GM23338 (cell line): ENCODE measurements around the gene TYW1. TPM values are rescaled to one million over a fixed set of nuclear protein-coding genes. Genes with fewer than 3 reads are reported as not detected.

Experiments
- ATAC-seq: fragments of 200-7000 bp; cut with Tn5 transposase; 3 replicates; pipeline ENCODE4 v1.9.1; 2020
- DNase-seq: peaks from one replicate; pipeline ENCODE4 v3.0.0-alpha.2; 2015; ENCODE audit warnings: low spot score
- H2AFZ ChIP-seq: fragments of 200-600 bp; sonication (generic); 2 replicates; pipeline ENCODE4 v1.8.0; 2016; ENCODE audit warnings: antibody characterized with exemption, mild to moderate bottlenecking, moderate library complexity
- H3F3A ChIP-seq: fragments of 200-600 bp; sonication (generic); replicated peaks from 2 replicates; pipeline ENCODE4 v1.8.0; 2017; ENCODE audit warnings: antibody characterized with exemption, mixed run types, low read depth
- H3K27ac ChIP-seq: fragments of 200-600 bp; sonication (generic); 2 replicates; pipeline ENCODE4 v1.6.1; 2016; ENCODE audit warnings: low read depth
- H3K27me3 ChIP-seq: fragments of 200-600 bp; sonication (generic); 2 replicates; pipeline ENCODE4 v1.8.0; 2016; ENCODE audit warnings: mild to moderate bottlenecking, mixed run types, moderate library complexity; ENCODE audit not compliant: insufficient read depth
- H3K36me3 ChIP-seq: fragments of 200-600 bp; sonication (generic); 2 replicates; pipeline ENCODE4 v1.8.0; 2016; ENCODE audit warnings: mild to moderate bottlenecking; ENCODE audit not compliant: insufficient read depth
- H3K4me1 ChIP-seq: fragments of 200-600 bp; sonication (generic); 2 replicates; pipeline ENCODE4 v1.8.0; 2016; ENCODE audit warnings: mild to moderate bottlenecking, moderate library complexity; ENCODE audit not compliant: insufficient read depth
- H3K4me2 ChIP-seq: fragments of 200-600 bp; sonication (generic); 2 replicates; pipeline ENCODE4 v1.7.1; 2017; ENCODE audit warnings: mixed run types
- H3K4me3 ChIP-seq: fragments of 200-600 bp; sonication (generic); 2 replicates; pipeline ENCODE4 v1.6.1; 2016; ENCODE audit warnings: mixed run types
- H3K79me2 ChIP-seq: fragments of 200-600 bp; sonication (generic); replicated peaks from 2 replicates; pipeline ENCODE4 v1.8.0; 2017; ENCODE audit warnings: mild to moderate bottlenecking; ENCODE audit not compliant: insufficient read depth
- H3K9me2 ChIP-seq: fragments of 200-600 bp; sonication (generic); 2 replicates; pipeline ENCODE4 v1.8.0; 2017; ENCODE audit not compliant: insufficient read depth
- H4K20me1 ChIP-seq: fragments of 200-600 bp; sonication (generic); replicated peaks from 2 replicates; pipeline ENCODE4 v1.8.0; 2017; ENCODE audit warnings: mild to moderate bottlenecking; ENCODE audit not compliant: insufficient read depth
- H3K27ac Mint-ChIP-seq: 2 replicates; pipeline ENCODE4 v1.8.0; 2020; ENCODE audit warnings: inconsistent platforms, mild to moderate bottlenecking, moderate library complexity, mixed read lengths
- H3K27me3 Mint-ChIP-seq: 3 replicates; pipeline ENCODE4 v1.8.0; 2022; ENCODE audit warnings: low read depth, mild to moderate bottlenecking, moderate library complexity, mixed read lengths, inconsistent platforms; ENCODE audit not compliant: insufficient read depth, poor library complexity
- H3K36me3 Mint-ChIP-seq: 3 replicates; pipeline ENCODE4 v1.8.0; 2021; ENCODE audit warnings: low read depth, mild to moderate bottlenecking, inconsistent platforms, moderate library complexity, mixed read lengths
- H3K4me1 Mint-ChIP-seq: 3 replicates; pipeline ENCODE4 v1.8.0; 2020; ENCODE audit warnings: mild to moderate bottlenecking, inconsistent platforms, mixed read lengths
- H3K4me3 Mint-ChIP-seq: 3 replicates; pipeline ENCODE4 v1.8.0; 2021; ENCODE audit warnings: moderate library complexity, mild to moderate bottlenecking, inconsistent platforms, mixed read lengths
- H3K9me3 Mint-ChIP-seq: 3 replicates; pipeline ENCODE4 v1.8.0; 2020; ENCODE audit warnings: moderate library complexity, mild to moderate bottlenecking, inconsistent platforms, mixed read lengths
- CREB1 ChIP-seq: fragments of 250-450 bp; sonication (Bioruptor Pico); IDR thresholded peaks from 2 replicates; pipeline ENCODE4 v1.5.0; 2020; ENCODE audit warnings: low read depth, mild to moderate bottlenecking, moderate library complexity
- CTCF ChIP-seq, 2 experiments: fragments of 200-600 bp in 1 of 2; sonication (generic) in 1 of 2; conservative IDR thresholded peaks; 2 replicates each; pipeline versions ENCODE4 v1.5.1 to v1.6.1; 2016 to 2017; ENCODE audit warnings: antibody characterized with exemption in 2 of 2, low read depth in 2 of 2, mild to moderate bottlenecking in 2 of 2, moderate library complexity in 1 of 2
- EZH2 ChIP-seq: fragments of 200-600 bp; sonication (generic); IDR thresholded peaks from one replicate; pipeline ENCODE4 v1.8.0; 2017; ENCODE audit warnings: antibody characterized with exemption, mild to moderate bottlenecking, low read depth; ENCODE audit not compliant: unreplicated experiment
- EZH2phosphoT487 ChIP-seq: fragments of 200-600 bp; sonication (generic); IDR thresholded peaks from one replicate; pipeline ENCODE4 v1.8.1; 2018; ENCODE audit warnings: antibody characterized with exemption; ENCODE audit not compliant: unreplicated experiment
- JUNB ChIP-seq: IDR thresholded peaks from one replicate; pipeline ENCODE4 v1.6.1; 2016; ENCODE audit warnings: antibody characterized with exemption; ENCODE audit not compliant: unreplicated experiment
- NANOG ChIP-seq: IDR thresholded peaks from 2 replicates; pipeline ENCODE4 v1.6.1; 2016; ENCODE audit warnings: antibody characterized with exemption, borderline replicate concordance
- POLR2AphosphoS5 ChIP-seq: IDR thresholded peaks from 2 replicates; pipeline ENCODE4 v1.6.1; 2016; ENCODE audit warnings: antibody characterized with exemption, low read depth
- STAT1 ChIP-seq: IDR thresholded peaks from one replicate; pipeline ENCODE4 v1.6.1; 2016; ENCODE audit warnings: antibody characterized with exemption; ENCODE audit not compliant: unreplicated experiment
- ZNF114 ChIP-seq: fragments of 250-450 bp; sonication (Bioruptor Pico); IDR thresholded peaks from 2 replicates; pipeline ENCODE4 v1.5.0; 2020; ENCODE audit warnings: mild to moderate bottlenecking, moderate library complexity
- ZNF331 ChIP-seq: fragments of 250-450 bp; sonication (Bioruptor Pico); IDR thresholded peaks from 2 replicates; pipeline ENCODE4 v1.5.0; 2020; ENCODE audit warnings: low read depth, mild to moderate bottlenecking, moderate library complexity
- polyA plus RNA-seq: library from polyadenylated mRNA; unstranded; fragments of >200 nt; fragmentation: Nextera tagmentation; extraction: Ambion mirVana; gene quantifications from 2 replicates; pipeline ENCODE4 v1.2.1, GENCODE V29; 2016
- total RNA-seq: library from RNA; depleted of rRNA; stranded (reverse); fragments of >200 nt; shearing (Covaris generic); gene quantifications from 2 replicates; pipeline ENCODE4 v1.2.3, GENCODE V29; 2014
- TF ChIP-seq, protein P1 (sequence below): IDR thresholded peaks from one replicate; pipeline ENCODE4 v1.6.1; 2018; ENCODE audit warnings: antibody characterized with exemption; ENCODE audit not compliant: unreplicated experiment
- TF ChIP-seq, protein P2 (sequence below): IDR thresholded peaks from 2 replicates; pipeline ENCODE4 v1.6.1; 2016; ENCODE audit warnings: antibody characterized with exemption
- TF ChIP-seq, protein P3 (sequence below): fragments of 250-450 bp; sonication (Bioruptor Pico); IDR thresholded peaks from 2 replicates; pipeline ENCODE4 v1.5.0; 2020; ENCODE audit warnings: mild to moderate bottlenecking, moderate library complexity

TYW1 gene
- total and polyA plus RNA-seq, 2 experiments from 2014 or later: 15.2 to 18.1 TPM

GRCh38 chr7:66950763-66951162 is 45.9 kb upstream of the TYW1 start:
- no peak for ATAC-seq
- Histone ChIP-seq H4K20me1 (peaks cover 7% of the 10 kb centered on the region; the same call in 1 of the 2 replicates), H3K4me3 (no peak overlapping the region), H2AFZ (no peak overlapping the region), H3F3A (no peaks in the 10 kb centered on the region; the same call in 1 of the 2 replicates), H3K4me1 (no peaks in the 10 kb centered on the region), H3K27me3 (no peaks in the 10 kb centered on the region), H3K9me2 (no peaks in the 10 kb centered on the region), H3K36me3 (peaks cover 26% of the 10 kb centered on the region), H3K79me2 (no peaks in the 10 kb centered on the region), H3K27ac (no peak overlapping the region), H3K4me2 (no peak overlapping the region)
- H3K36me3 Mint-ChIP-seq: peaks cover 59% of the 10 kb centered on the region
- DNase-seq: no peak
- H3K4me3 Mint-ChIP-seq: no peak overlapping the region
- H3K9me3 Mint-ChIP-seq: no peaks in the 10 kb centered on the region
- H3K27ac Mint-ChIP-seq: no peak overlapping the region
- 0 out of 3 replicates have a peak, but pooled peaks cover 5% of the 10 kb centered on the region for H3K4me1 Mint-ChIP-seq
- H3K27me3 Mint-ChIP-seq: peaks cover 5% of the 10 kb centered on the region
- TF ChIP-seq EZH2 (no peak), STAT1 (no peak), ZNF114 (CRISPR knock-in tag) (no peak), CTCF (conservative IDR thresholded peaks at IDR 0.05; ENCODE audit: low read depth in 2 of 2) (no peak), EZH2phosphoT487 (no peak), JUNB (no peak), ZNF331 (CRISPR knock-in tag) (no peak), CREB1 (CRISPR knock-in tag) (no peak), POLR2AphosphoS5 (no peak), NANOG (no peak)
- TF ChIP-seq, protein P1, sequence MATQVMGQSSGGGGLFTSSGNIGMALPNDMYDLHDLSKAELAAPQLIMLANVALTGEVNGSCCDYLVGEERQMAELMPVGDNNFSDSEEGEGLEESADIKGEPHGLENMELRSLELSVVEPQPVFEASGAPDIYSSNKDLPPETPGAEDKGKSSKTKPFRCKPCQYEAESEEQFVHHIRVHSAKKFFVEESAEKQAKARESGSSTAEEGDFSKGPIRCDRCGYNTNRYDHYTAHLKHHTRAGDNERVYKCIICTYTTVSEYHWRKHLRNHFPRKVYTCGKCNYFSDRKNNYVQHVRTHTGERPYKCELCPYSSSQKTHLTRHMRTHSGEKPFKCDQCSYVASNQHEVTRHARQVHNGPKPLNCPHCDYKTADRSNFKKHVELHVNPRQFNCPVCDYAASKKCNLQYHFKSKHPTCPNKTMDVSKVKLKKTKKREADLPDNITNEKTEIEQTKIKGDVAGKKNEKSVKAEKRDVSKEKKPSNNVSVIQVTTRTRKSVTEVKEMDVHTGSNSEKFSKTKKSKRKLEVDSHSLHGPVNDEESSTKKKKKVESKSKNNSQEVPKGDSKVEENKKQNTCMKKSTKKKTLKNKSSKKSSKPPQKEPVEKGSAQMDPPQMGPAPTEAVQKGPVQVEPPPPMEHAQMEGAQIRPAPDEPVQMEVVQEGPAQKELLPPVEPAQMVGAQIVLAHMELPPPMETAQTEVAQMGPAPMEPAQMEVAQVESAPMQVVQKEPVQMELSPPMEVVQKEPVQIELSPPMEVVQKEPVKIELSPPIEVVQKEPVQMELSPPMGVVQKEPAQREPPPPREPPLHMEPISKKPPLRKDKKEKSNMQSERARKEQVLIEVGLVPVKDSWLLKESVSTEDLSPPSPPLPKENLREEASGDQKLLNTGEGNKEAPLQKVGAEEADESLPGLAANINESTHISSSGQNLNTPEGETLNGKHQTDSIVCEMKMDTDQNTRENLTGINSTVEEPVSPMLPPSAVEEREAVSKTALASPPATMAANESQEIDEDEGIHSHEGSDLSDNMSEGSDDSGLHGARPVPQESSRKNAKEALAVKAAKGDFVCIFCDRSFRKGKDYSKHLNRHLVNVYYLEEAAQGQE: no peak
- TF ChIP-seq, protein P2, sequence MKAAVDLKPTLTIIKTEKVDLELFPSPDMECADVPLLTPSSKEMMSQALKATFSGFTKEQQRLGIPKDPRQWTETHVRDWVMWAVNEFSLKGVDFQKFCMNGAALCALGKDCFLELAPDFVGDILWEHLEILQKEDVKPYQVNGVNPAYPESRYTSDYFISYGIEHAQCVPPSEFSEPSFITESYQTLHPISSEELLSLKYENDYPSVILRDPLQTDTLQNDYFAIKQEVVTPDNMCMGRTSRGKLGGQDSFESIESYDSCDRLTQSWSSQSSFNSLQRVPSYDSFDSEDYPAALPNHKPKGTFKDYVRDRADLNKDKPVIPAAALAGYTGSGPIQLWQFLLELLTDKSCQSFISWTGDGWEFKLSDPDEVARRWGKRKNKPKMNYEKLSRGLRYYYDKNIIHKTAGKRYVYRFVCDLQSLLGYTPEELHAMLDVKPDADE: no peak
- TF ChIP-seq, protein P3, sequence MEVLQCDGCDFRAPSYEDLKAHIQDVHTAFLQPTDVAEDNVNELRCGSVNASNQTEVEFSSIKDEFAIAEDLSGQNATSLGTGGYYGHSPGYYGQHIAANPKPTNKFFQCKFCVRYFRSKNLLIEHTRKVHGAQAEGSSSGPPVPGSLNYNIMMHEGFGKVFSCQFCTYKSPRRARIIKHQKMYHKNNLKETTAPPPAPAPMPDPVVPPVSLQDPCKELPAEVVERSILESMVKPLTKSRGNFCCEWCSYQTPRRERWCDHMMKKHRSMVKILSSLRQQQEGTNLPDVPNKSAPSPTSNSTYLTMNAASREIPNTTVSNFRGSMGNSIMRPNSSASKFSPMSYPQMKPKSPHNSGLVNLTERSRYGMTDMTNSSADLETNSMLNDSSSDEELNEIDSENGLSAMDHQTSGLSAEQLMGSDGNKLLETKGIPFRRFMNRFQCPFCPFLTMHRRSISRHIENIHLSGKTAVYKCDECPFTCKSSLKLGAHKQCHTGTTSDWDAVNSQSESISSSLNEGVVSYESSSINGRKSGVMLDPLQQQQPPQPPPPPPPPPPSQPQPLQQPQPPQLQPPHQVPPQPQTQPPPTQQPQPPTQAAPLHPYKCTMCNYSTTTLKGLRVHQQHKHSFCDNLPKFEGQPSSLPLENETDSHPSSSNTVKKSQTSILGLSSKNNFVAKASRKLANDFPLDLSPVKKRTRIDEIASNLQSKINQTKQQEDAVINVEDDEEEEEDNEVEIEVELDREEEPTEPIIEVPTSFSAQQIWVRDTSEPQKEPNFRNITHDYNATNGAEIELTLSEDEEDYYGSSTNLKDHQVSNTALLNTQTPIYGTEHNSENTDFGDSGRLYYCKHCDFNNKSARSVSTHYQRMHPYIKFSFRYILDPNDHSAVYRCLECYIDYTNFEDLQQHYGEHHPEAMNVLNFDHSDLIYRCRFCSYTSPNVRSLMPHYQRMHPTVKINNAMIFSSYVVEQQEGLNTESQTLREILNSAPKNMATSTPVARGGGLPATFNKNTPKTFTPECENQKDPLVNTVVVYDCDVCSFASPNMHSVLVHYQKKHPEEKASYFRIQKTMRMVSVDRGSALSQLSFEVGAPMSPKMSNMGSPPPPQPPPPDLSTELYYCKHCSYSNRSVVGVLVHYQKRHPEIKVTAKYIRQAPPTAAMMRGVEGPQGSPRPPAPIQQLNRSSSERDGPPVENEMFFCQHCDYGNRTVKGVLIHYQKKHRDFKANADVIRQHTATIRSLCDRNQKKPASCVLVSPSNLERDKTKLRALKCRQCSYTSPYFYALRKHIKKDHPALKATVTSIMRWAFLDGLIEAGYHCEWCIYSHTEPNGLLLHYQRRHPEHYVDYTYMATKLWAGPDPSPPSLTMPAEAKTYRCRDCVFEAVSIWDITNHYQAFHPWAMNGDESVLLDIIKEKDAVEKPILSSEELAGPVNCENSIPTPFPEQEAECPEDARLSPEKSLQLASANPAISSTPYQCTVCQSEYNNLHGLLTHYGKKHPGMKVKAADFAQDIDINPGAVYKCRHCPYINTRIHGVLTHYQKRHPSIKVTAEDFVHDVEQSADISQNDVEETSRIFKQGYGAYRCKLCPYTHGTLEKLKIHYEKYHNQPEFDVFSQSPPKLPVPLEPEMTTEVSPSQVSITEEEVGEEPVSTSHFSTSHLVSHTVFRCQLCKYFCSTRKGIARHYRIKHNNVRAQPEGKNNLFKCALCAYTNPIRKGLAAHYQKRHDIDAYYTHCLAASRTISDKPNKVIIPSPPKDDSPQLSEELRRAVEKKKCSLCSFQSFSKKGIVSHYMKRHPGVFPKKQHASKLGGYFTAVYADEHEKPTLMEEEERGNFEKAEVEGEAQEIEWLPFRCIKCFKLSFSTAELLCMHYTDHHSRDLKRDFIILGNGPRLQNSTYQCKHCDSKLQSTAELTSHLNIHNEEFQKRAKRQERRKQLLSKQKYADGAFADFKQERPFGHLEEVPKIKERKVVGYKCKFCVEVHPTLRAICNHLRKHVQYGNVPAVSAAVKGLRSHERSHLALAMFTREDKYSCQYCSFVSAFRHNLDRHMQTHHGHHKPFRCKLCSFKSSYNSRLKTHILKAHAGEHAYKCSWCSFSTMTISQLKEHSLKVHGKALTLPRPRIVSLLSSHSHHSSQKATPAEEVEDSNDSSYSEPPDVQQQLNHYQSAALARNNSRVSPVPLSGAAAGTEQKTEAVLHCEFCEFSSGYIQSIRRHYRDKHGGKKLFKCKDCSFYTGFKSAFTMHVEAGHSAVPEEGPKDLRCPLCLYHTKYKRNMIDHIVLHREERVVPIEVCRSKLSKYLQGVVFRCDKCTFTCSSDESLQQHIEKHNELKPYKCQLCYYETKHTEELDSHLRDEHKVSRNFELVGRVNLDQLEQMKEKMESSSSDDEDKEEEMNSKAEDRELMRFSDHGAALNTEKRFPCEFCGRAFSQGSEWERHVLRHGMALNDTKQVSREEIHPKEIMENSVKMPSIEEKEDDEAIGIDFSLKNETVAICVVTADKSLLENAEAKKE (CRISPR knock-in tag): no peak
